OCI-LY7 (cell line): ENCODE measurements around the gene TCEA3.

Experiments used
- CTCF ChIP-seq: fragments of 200-600 bp; sonication (generic); conservative IDR thresholded peaks from 2 replicates; pipeline ENCODE4 v1.5.1; 2014; ENCODE audit warnings: mild to moderate bottlenecking, antibody characterized with exemption, low read length, moderate library complexity, mixed read lengths
- EZH2phosphoT487 ChIP-seq: fragments of 200-600 bp; sonication (generic); IDR thresholded peaks from 2 replicates; pipeline ENCODE4 v1.6.1; 2018; ENCODE audit warnings: low read depth, borderline replicate concordance, mild to moderate bottlenecking, mixed run types, antibody characterized with exemption, low read length, moderate library complexity, mixed read lengths

- TF ChIP-seq CTCF: no peak
- no peak for TF ChIP-seq EZH2phosphoT487
These were observed 47.4 kb downstream of the TCEA3 start for GRCh38 chr1:23376890-23377811.
